GM21717 (cell line): Measurements from ENCODE around the gene SPESP1.

ENCODE experiments used
- ATAC-seq: cut with Tn5 transposase; IDR thresholded peaks from one replicate; pipeline ENCODE4 v1.9.1; 2021; ENCODE audit warnings: mild to moderate bottlenecking, moderate library complexity; ENCODE audit not compliant: unreplicated experiment

The SPESP1 gene

GRCh38 chr15:68930268-68931022, at the start of gene SPESP1:
SPESP1 (plus strand) TSS chr15:68930525; CDS start chr15:68930654, 129 bp downstream.
- no peak for ATAC-seq

- ATAC-seq = no peak
Observed at GRCh38 chr15:68885070-68885469, 45.3 kb upstream of the SPESP1 start.

GRCh38 chr15:68887120-68887519, 43.2 kb upstream of the SPESP1 start:
- ATAC-seq = no peak

GRCh38 chr15:68887819-68888218, 42.5 kb upstream of the SPESP1 start:
- ATAC-seq = no peak

- no peak for ATAC-seq
Observed at GRCh38 chr15:68888419-68888818, 41.9 kb upstream of the SPESP1 start.

GRCh38 chr15:68894208-68894607, 36.1 kb upstream of the SPESP1 start:
- ATAC-seq = no peak

- ATAC-seq = no peak
Observed at GRCh38 chr15:68896178-68896577, 34.1 kb upstream of the SPESP1 start.

GRCh38 chr15:68897016-68897415, 33.3 kb upstream of the SPESP1 start:
- ATAC-seq = no peak

- ATAC-seq = no peak
Observed at GRCh38 chr15:68900027-68900426, 30.3 kb upstream of the SPESP1 start.

- no peak for ATAC-seq
Observed at GRCh38 chr15:68907396-68907923, 22.9 kb upstream of the SPESP1 start.

GRCh38 chr15:68909601-68910100, 20.7 kb upstream of the SPESP1 start:
- ATAC-seq = no peak

GRCh38 chr15:68910341-68910740, 20.0 kb upstream of the SPESP1 start:
- no peak for ATAC-seq

GRCh38 chr15:68910816-68911215, 19.5 kb upstream of the SPESP1 start:
- no peak for ATAC-seq

GRCh38 chr15:68921926-68922325, 8.4 kb upstream of the SPESP1 start:
- no peak for ATAC-seq

GRCh38 chr15:68924866-68925560, 5.3 kb upstream of the SPESP1 start:
- ATAC-seq = no peak

GRCh38 chr15:68933001-68933400, 2.7 kb downstream of the SPESP1 start:
- no peak for ATAC-seq

GRCh38 chr15:68934341-68934740, 4.0 kb downstream of the SPESP1 start:
- no peak for ATAC-seq

GRCh38 chr15:68935400-68935937, 5.1 kb downstream of the SPESP1 start:
- no peak for ATAC-seq

- ATAC-seq = no peak
Observed at GRCh38 chr15:68939501-68939900, 9.2 kb downstream of the SPESP1 start.

- ATAC-seq = no peak
Observed at GRCh38 chr15:68951813-68952212, 21.5 kb downstream of the SPESP1 start.

- ATAC-seq = no peak
Observed at GRCh38 chr15:68957696-68958095, 27.4 kb downstream of the SPESP1 start.

- no peak for ATAC-seq
Observed at GRCh38 chr15:68958597-68958996, 28.3 kb downstream of the SPESP1 start.
